C4-2B (cell line): Measurements from ENCODE around the gene FAM110A.
"Not testable (repeated sequence)": the region's sequence is repeated elsewhere in the genome, so short reads cannot be mapped to it uniquely, and the experiment has no call there.

ENCODE experiments used
- H3K27ac ChIP-seq: fragments of 450-650 bp; 2 replicates; pipeline ENCODE4 v1.5.1; 2017
- ZFX ChIP-seq: fragments of 450-650 bp; IDR thresholded peaks from 2 replicates; pipeline ENCODE4 v1.6.1; 2017
- TF ChIP-seq, protein P1 (sequence below): fragments of 450-650 bp; conservative IDR thresholded peaks from 2 replicates; pipeline ENCODE4 v1.5.1; 2017; ENCODE audit warnings: mild to moderate bottlenecking

FAM110A gene

DNA sequence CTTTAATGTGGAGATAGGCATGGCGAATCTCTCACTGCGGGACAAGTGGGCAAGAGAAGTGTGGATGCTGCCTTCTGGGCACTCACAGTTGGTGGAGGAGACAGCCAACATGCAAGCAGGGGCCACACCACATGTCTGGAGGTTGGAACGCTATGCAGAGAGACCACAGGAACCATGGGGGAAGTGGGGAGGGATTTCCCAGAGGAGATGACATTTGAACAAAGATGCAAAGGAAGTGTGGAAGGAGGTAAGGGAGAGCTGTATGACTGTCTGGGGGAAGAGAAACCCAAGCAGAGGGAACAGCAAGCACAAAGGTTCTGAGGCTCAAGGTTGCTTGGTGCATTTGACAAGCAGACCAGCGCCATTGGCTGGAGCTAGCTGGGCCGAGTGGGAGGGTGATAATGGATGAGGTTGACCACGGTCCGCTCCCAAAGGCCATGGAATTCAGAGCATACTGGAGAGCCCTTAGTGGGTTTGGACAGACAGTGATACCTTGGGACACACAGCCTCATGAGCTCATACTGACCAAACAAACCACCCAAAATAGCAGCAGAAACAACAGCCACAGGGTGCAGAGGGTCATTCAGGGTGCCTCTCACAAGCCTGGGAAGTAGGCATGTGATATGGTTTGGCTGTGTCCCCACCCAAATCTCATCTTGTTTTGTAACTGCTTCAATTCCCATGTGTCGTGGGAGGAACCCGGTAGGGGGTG lies 7.6 kb upstream of the FAM110A start:
- no peak for TF ChIP-seq ZFX
- TF ChIP-seq, protein P1, sequence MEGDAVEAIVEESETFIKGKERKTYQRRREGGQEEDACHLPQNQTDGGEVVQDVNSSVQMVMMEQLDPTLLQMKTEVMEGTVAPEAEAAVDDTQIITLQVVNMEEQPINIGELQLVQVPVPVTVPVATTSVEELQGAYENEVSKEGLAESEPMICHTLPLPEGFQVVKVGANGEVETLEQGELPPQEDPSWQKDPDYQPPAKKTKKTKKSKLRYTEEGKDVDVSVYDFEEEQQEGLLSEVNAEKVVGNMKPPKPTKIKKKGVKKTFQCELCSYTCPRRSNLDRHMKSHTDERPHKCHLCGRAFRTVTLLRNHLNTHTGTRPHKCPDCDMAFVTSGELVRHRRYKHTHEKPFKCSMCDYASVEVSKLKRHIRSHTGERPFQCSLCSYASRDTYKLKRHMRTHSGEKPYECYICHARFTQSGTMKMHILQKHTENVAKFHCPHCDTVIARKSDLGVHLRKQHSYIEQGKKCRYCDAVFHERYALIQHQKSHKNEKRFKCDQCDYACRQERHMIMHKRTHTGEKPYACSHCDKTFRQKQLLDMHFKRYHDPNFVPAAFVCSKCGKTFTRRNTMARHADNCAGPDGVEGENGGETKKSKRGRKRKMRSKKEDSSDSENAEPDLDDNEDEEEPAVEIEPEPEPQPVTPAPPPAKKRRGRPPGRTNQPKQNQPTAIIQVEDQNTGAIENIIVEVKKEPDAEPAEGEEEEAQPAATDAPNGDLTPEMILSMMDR: no peak
- H3K27ac ChIP-seq: no peak overlapping the region

DNA sequence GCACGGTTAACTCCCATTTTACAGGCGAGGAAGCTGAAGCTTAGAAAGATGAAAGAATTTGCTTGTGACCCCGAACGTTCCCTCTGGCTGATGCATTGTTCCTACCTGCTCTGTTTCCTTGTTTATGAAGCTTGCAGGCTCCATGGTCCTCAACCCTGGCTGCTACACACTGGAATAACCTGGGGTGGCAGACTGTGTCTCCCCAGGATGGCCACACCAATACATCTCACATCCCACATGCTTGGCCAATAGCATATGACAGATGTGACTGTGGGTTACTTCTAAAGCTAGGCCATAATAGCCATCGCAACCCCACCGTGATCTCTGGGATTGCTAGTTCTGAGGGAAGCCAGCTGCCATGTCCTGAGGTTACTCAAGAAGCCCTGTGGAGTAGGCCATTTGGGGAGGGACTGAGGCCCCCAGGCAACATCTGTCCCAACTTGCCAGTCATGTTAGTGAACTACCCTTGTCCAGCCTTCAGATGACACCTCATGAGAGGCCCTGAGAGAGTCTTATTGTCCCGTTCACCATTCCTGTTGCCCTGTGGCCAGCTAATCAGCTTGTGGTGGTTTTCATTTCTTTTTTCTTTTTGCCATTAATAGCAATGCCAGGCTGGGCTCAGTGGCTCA lies 6.7 kb upstream of the FAM110A start:
- no peak overlapping the region for H3K27ac ChIP-seq
- TF ChIP-seq ZFX: no peak
- TF ChIP-seq, protein P1: no peak

DNA sequence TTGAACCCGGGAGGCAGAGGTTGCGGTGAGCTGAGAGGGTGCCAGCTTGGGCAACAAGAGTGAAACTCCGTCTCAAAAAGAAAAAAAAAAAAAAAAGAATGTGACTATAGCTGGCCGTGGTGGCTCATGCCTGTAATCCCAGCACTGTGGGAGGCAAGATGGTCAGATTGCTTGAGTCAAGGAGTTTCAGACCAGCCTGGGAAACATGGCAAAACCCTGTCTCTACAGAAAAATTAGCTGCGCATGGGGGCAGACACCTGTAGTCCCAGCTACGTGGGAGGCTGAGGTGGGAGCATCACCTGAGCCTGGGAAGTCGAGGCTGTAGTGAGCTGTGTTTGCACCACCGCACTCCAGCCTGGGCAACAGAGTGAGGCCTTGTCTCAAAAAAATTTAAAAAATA lies 5.5 kb upstream of the FAM110A start:
- not testable (repeated sequence) for H3K27ac ChIP-seq

DNA sequence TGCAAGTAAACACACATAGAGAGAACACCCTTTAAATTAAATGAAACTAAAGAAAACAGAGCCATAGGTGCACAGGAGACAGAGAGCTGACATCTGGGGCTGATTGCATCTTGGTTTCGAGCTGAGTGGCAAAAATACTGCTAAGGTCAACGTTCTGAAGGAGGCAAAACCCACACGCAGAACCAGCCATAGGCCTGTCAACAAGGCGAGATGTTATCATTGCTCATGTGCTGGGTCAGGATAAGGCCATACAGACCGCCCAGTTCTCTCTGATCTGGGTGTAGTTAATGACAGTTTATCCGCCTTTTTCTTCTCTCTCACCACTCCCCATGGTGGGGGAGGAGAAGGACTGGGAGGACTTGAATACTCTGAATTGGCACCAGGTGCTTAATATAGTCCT lies 4.5 kb upstream of the FAM110A start:
- TF ChIP-seq ZFX: no peak
- TF ChIP-seq, protein P1: no peak
- no peak overlapping the region for H3K27ac ChIP-seq

DNA sequence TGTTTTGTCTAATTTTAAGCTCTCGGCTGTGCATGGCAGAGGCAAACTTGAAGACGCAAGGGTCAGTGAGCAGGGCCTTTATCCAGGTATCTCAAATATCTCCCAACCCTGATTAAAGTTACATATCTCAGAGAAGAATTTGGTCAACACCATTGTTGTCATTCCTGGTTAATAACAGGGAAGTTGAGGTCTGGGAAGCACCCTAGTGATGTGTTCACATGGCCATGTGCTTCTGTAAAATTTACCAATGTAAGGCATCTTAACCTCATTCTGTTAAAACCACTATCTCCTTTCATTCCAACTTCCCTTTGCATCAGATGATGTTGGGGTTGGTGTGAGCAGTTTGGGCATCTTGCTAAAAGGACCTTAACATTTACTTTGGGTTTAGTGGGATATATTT lies 4.0 kb upstream of the FAM110A start:
- H3K27ac ChIP-seq: no peak overlapping the region
- TF ChIP-seq, protein P1: no peak
- TF ChIP-seq ZFX: no peak

DNA sequence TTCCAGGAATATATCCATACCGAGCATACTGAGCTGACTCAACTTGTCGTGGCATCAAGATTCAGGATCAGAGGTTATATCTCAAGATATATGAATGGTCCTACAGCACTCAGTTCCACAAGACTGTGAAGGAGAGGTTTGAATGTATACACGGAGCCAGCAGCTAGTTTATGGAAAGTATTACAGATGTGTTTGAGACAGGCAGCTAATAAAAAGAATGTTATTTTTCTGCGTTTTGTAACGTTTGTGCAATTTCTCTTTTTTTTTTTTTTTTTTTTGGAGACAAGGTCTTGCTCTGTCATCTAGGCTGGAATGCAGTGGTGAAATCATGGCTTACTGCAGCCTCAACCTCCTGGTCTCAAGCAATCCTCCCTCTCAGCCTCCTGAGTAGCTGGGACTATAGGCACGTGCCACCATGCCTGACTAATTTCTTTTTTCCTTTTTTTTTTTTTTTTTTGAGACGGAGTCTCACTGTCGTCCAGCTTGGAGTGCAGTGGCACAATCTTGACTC lies 3.4 kb upstream of the FAM110A start:
- no peak overlapping the region for H3K27ac ChIP-seq
- TF ChIP-seq ZFX: no peak
- TF ChIP-seq, protein P1: no peak

DNA sequence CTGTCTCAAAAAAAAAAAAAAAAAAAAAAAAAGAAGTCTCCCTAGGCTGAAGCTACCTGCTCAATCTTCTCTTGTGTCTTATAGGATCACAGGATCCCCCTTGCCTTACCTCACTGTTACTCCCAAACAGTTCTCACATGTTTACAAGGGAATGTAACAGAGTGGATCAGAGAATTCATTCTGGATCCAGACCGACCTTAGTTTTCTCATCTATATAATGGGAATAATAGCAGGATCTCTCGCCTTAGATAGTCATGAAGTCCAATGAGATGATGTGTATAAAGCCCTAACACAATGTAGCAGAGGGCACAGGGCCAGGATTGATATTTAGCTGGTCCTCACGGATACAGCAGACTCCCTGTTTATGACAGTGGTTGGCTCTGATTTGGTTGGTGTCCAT lies 2.3 kb upstream of the FAM110A start:
- no peak for TF ChIP-seq ZFX
- TF ChIP-seq, protein P1: no peak
- no peak overlapping the region for H3K27ac ChIP-seq
